Testis (tissue), 2 donors: ENCODE data around the gene HNRNPA3.

Source experiments
- POLR2A ChIP-seq: fragments of 450-650 bp; IDR thresholded peaks from one replicate; pipeline ENCODE4 v1.6.1; 2017; ENCODE audit warnings: antibody characterized with exemption, mild to moderate bottlenecking, moderate library complexity
- TF ChIP-seq, protein P1 (sequence below), 3 experiments: fragments of 450-650 bp in 2 of 3; fragments of 200-600 bp in 1 of 3; sonication (generic) in 1 of 3; IDR thresholded peaks; one replicate each; pipeline ENCODE4 v1.5.1; 2016 to 2019; ENCODE audit warnings: antibody characterized with exemption in 3 of 3, mild to moderate bottlenecking in 2 of 3, moderate library complexity in 1 of 3

- TF ChIP-seq, protein P1, sequence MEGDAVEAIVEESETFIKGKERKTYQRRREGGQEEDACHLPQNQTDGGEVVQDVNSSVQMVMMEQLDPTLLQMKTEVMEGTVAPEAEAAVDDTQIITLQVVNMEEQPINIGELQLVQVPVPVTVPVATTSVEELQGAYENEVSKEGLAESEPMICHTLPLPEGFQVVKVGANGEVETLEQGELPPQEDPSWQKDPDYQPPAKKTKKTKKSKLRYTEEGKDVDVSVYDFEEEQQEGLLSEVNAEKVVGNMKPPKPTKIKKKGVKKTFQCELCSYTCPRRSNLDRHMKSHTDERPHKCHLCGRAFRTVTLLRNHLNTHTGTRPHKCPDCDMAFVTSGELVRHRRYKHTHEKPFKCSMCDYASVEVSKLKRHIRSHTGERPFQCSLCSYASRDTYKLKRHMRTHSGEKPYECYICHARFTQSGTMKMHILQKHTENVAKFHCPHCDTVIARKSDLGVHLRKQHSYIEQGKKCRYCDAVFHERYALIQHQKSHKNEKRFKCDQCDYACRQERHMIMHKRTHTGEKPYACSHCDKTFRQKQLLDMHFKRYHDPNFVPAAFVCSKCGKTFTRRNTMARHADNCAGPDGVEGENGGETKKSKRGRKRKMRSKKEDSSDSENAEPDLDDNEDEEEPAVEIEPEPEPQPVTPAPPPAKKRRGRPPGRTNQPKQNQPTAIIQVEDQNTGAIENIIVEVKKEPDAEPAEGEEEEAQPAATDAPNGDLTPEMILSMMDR (IDR thresholded peaks at IDR 0.05): no peak
- TF ChIP-seq POLR2A: no peak
These were observed 19.8 kb upstream of the HNRNPA3 start for GRCh38 chr2:177192788-177193187.
